Esophagus squamous epithelium (tissue), 4 donors: Measurements from ENCODE around the gene IL20RB.

Experiments used
- POLR2A ChIP-seq, 4 donors: fragments of 450-650 bp; IDR thresholded peaks; one replicate each; pipeline ENCODE4 v1.6.1; 2017; ENCODE audit warnings: antibody characterized with exemption in 4 of 4, mild to moderate bottlenecking in 4 of 4, moderate library complexity in 3 of 4
- TF ChIP-seq, protein P1 (sequence below), 6 experiments: fragments of 450-650 bp in 4 of 6; fragments of 200-600 bp in 2 of 6; sonication (generic) in 2 of 6; IDR thresholded peaks; one replicate each; pipeline ENCODE4 v1.5.1; 2016 to 2019; ENCODE audit warnings: antibody characterized with exemption in 6 of 6, mild to moderate bottlenecking in 4 of 6, moderate library complexity in 4 of 6

GRCh38 chr3:136920904-136921611 lies 36.7 kb upstream of the IL20RB start:
- TF ChIP-seq, protein P1, sequence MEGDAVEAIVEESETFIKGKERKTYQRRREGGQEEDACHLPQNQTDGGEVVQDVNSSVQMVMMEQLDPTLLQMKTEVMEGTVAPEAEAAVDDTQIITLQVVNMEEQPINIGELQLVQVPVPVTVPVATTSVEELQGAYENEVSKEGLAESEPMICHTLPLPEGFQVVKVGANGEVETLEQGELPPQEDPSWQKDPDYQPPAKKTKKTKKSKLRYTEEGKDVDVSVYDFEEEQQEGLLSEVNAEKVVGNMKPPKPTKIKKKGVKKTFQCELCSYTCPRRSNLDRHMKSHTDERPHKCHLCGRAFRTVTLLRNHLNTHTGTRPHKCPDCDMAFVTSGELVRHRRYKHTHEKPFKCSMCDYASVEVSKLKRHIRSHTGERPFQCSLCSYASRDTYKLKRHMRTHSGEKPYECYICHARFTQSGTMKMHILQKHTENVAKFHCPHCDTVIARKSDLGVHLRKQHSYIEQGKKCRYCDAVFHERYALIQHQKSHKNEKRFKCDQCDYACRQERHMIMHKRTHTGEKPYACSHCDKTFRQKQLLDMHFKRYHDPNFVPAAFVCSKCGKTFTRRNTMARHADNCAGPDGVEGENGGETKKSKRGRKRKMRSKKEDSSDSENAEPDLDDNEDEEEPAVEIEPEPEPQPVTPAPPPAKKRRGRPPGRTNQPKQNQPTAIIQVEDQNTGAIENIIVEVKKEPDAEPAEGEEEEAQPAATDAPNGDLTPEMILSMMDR (IDR thresholded peaks at IDR 0.05), result no peak
- TF ChIP-seq POLR2A (IDR thresholded peaks at IDR 0.05), result no peak
